T-helper 22 cell (primary cell): Measurements from ENCODE around the gene ELFN2.

ENCODE experiments used
- DNase-seq: peaks from one replicate; pipeline ENCODE4 v3.0.0-alpha.2; 2020; ENCODE audit warnings: low read depth

The ELFN2 gene

GRCh38 chr22:37357446-37358075 is 69.7 kb downstream of the ELFN2 start:
- no peak for DNase-seq

GRCh38 chr22:37356922-37357321 is 70.4 kb downstream of the ELFN2 start:
- no peak for DNase-seq

- no peak for DNase-seq
Observed at GRCh38 chr22:37355174-37355573, 72.1 kb downstream of the ELFN2 start.

- DNase-seq, result no peak
Observed at GRCh38 chr22:37354670-37355069, 72.6 kb downstream of the ELFN2 start.

GRCh38 chr22:37354261-37354660 is 73.0 kb downstream of the ELFN2 start:
- DNase-seq, result no peak

- DNase-seq, result no peak
Observed at GRCh38 chr22:37353839-37354238, 73.4 kb downstream of the ELFN2 start.

GRCh38 chr22:37352481-37352880 is 74.8 kb downstream of the ELFN2 start:
- no peak for DNase-seq

- no peak for DNase-seq
Observed at GRCh38 chr22:37351232-37351631, 76.0 kb downstream of the ELFN2 start.

- no peak for DNase-seq
Observed at GRCh38 chr22:37349043-37349814, 78.0 kb downstream of the ELFN2 start.

GRCh38 chr22:37346505-37346895 is 80.8 kb downstream of the ELFN2 start:
- no peak for DNase-seq

- no peak for DNase-seq
Observed at GRCh38 chr22:37345863-37346504, 81.3 kb downstream of the ELFN2 start.

- DNase-seq, result no peak
Observed at GRCh38 chr22:37344735-37345449, 82.4 kb downstream of the ELFN2 start.

- no peak for DNase-seq
Observed at GRCh38 chr22:37343863-37344734, 83.2 kb downstream of the ELFN2 start.

- DNase-seq, result no peak
Observed at GRCh38 chr22:37343348-37343747, 83.9 kb downstream of the ELFN2 start.

- no peak for DNase-seq
Observed at GRCh38 chr22:37342065-37342464, 85.2 kb downstream of the ELFN2 start.

GRCh38 chr22:37340331-37341262 is 86.7 kb downstream of the ELFN2 start:
- DNase-seq, result no peak

GRCh38 chr22:37338539-37339246 is 88.6 kb downstream of the ELFN2 start:
- no peak for DNase-seq

- DNase-seq, result no peak
Observed at GRCh38 chr22:37337204-37337943, 89.9 kb downstream of the ELFN2 start.

- DNase-seq, result no peak
Observed at GRCh38 chr22:37336579-37336978, 90.7 kb downstream of the ELFN2 start.
